Ureter (tissue), 1 donor: Measurements from ENCODE around the gene RNASE11. TPM values are rescaled to one million over a fixed set of nuclear protein-coding genes. Genes with fewer than 3 reads are reported as not detected.
"Not testable (repeated sequence)": the region's sequence is repeated elsewhere in the genome, so short reads cannot be mapped to it uniquely, and the experiment has no call there.

Experiments used
- DNase-seq: peaks from one replicate; pipeline ENCODE4 v3.0.0-alpha.2; 2020; ENCODE audit warnings: low spot score
- total RNA-seq: library from RNA; stranded (reverse); gene quantifications from one replicate; pipeline ENCODE4 v1.2.4, GENCODE V29; 2023
- donor health status: DM: yes; HTN: yes; CAD: no.

The RNASE11 gene
- total RNA-seq: not detected

DNA sequence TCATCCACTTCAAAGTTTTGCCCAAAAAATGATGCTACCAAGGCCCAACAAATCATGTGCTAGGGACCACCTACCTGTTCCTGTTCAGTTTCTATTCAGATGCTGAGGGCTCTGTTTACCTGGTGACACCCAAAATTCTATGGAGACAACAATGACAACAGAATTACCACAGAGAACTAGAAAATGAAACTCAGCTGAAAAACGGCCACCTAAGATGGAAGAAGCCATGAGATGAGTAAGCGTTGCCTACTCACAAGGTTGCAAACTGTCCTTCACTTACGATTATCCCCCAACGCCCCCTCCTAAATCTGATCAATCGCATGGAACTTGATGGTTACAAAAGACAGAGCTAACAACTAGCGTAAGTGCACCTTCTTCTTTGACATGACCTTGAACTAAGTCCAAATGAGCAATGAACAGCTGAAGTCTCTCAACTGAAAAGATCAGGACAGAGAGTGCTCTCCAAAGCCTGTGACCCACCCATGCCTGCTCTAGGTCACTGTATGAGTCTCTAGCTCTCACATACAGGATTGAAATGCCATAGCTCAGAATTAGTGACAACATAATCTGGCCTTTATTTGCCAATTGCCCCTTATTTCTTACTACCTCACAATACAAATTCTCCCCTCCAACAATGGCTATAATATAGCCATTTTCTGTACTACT is at the start of gene RNASE11:
Gene RNASE11 (minus strand): TSS at position 513 of the 666 bp plus-strand sequence.
- no peak for DNase-seq

- peak; percentile 67 for DNase-seq
These were observed 45.3 kb upstream of the RNASE11 start for GRCh38 chr14:20632831-20633691.

GRCh38 chr14:20632448-20632830 is 44.6 kb upstream of the RNASE11 start:
- DNase-seq: no peak

- DNase-seq: no peak
These were observed 44.1 kb upstream of the RNASE11 start for GRCh38 chr14:20631880-20632389.

GRCh38 chr14:20631023-20631879 is 43.5 kb upstream of the RNASE11 start:
- DNase-seq: no peak

GRCh38 chr14:20630340-20631022 is 42.7 kb upstream of the RNASE11 start:
- DNase-seq: no peak

GRCh38 chr14:20628063-20628854 is 40.5 kb upstream of the RNASE11 start:
- no peak for DNase-seq

DNA sequence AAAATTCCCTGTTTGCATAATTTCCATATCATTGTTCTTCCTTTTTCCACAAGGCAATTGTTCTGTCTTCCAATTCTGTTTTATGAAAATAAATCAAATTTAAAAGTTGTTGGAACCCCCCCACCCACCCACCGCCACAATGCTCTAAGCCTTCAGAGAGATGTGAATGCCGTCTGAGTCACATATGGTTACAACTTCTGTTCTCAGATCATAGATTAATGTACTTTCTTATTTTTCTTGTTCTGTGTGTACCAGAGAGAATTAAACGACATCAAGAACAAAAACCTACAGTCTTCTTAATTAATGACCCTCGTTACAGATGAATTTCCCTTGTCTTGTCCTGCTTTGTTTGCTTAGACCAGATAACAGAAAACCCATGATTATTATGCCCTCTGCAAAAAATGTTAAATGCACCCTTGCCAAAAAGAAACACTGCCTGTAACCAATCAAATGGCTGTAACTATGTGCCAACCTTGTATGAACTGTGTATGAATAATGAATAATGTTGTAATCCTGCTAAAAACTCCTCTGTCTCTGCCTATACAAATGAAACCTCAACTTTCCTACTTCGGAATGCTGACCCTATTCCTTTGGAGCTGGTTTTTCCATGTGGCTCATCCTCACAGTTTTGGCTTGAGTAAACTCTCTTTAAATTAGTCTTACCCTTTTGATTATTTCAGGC is 39.7 kb upstream of the RNASE11 start:
- DNase-seq: no peak

GRCh38 chr14:20626274-20626673 is 38.5 kb upstream of the RNASE11 start:
- no peak for DNase-seq

GRCh38 chr14:20624495-20625070 is 36.8 kb upstream of the RNASE11 start:
- DNase-seq: peak; percentile 67

- no peak for DNase-seq
These were observed 36.0 kb upstream of the RNASE11 start for GRCh38 chr14:20623798-20624197.

DNA sequence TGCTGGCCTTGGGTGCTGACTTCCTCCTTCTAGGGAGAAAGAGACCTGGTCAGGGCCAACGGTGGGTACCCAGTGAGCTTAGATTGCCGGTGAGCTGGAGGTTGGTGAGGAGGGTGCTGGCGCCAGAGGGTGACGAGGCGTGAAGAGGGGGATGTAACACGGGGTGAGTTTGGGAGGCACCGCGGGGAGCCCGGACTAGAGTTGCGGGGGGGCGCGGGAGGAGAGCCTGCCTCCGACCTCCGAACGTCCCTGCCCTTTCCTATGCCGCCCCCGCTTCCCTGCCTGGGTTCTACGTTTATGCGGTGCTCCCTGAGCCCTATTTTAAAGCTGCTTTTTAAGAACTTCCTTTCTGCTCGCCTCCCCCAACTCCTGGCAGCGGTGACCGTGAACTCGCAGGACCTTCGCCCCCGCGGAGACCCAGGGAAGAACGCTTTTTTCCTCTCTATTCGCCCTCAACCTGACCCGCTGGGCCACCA is 35.1 kb upstream of the RNASE11 start:
- DNase-seq: no peak

GRCh38 chr14:20620798-20621478 is 33.1 kb upstream of the RNASE11 start:
- DNase-seq: no peak

DNA sequence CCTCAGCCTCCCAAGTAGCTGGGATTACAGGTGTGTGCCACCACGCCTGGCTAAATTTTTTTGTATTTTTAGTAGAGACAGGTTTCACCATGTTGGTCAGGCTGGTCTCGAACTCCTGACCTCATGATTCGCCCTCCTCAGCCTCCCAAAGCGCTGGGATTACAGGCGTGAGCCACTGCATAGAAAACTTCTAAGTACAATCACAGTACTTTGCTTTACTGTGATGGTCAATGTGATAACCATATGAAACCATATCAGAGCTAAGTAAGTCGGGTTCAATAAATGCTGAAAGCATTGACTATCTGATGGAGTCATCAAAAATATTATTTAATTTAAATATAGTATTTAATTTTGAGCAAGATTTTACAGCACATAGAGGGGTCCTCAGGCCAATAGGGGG is 31.9 kb upstream of the RNASE11 start:
- DNase-seq: not testable (repeated sequence)

GRCh38 chr14:20618271-20618749 is 30.5 kb upstream of the RNASE11 start:
- DNase-seq: no peak

DNA sequence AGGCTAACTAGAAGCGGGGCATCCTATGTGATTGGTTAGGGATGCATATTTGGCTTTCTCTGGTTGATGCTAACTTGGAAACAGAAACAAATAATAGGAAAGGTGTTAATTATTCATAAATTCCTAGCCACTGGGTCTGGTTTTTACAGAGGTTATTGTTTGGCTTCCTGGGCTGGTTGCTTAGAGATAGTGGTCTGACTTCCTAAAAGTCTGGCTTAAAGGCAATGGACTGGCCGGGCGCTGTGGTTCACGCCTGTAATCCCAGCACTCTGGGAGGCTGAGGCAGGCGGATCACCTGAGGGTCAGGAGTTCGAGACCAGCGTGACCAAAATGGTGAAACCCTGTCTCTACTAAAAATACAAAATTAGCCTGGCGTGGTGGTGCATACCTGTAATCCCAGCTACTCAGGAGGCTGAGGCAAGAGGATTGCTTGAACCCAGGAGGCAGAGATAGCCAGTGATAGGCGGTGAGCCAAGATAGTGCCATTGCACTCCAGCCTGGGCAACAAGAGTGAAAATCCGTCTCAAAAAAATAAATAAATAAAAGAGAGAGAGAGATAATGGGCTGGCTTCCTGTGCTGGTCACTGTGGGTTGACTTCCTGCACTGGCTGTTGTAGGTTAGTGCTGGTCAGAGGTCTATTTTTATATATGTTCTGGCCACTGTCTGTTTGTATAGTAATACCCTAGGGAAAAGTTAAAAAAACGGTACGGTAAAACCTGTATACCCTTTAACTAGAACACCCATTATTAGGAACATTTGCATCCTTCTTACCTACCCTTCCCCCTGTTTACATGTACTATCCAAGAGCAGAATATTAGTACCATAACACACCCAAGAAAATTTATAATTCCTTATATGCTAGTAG is 29.6 kb upstream of the RNASE11 start:
- no peak for DNase-seq

DNA sequence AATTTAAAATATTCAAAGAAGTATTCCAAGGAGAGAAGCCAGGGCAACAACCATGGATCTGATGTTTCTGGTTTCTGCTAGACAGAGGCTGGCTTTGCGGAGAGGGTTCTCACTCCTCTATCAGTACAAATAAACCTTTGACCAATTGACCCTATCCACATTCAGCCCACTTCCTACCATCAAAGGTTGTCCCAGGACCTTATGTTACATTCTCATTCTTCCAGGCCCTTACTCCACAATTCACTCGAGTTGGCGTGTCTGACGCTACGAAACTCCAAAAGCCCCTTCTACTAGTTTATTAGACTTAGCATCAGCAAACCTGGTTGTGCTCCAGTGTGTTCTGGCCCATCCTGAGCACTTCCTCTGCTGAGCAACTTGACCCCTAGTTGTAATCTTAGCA is 28.2 kb upstream of the RNASE11 start:
- DNase-seq: no peak
